Measurements from ENCODE around the gene CACHD1. TPM values are rescaled to one million over a fixed set of nuclear protein-coding genes. Genes with fewer than 3 reads are reported as not detected.

CACHD1 gene
- total and polyA plus RNA-seq, 2 of the 4 experiments (the other 2 are of a cell fraction) = 2.9 to 5.9 TPM

GRCh38 chr1:64474665-64475439 lies 4.9 kb downstream of the CACHD1 start:
- H2AFZ ChIP-seq (replicated peaks; ENCODE audit: low read length, poor library complexity) = no peak overlapping the region
- no peak overlapping the region for H3K23ac ChIP-seq (ENCODE audit: low read depth, low read length)
- no peak overlapping the region for H2AK9ac ChIP-seq (replicated peaks; ENCODE audit: low read depth, low read length, poor library complexity)
- H3K18ac ChIP-seq (ENCODE audit: low read depth, low read length) = no peak overlapping the region
- H4K5ac ChIP-seq (ENCODE audit: low read depth, low read length) = no peak overlapping the region
- H4K91ac ChIP-seq (ENCODE audit: insufficient read depth, low read depth, low read length) = no peak overlapping the region
- H3K9ac ChIP-seq (ENCODE audit: low read depth, low read length) = no peak overlapping the region
- no peak overlapping the region for H3K27ac ChIP-seq (ENCODE audit: insufficient read depth, low read length)
- H3K79me1 ChIP-seq (ENCODE audit: low read depth in 1 of 2, low read length in 2 of 2) = peaks cover 0 to 24% of the 10 kb centered on the region in 2 experiments
- CTCF ChIA-PET = interaction anchor here (0.6 kb wide), 1 partner anchor 332 kb away, joined by 3 read pairs; no protein-coding TSS in a partner anchor
- WGBS, 2 experiments (ENCODE audit: extremely low coverage in 2 of 2, insufficient read length in 1 of 2) = 71% methylated on average over 1 of the region's 2 CpGs; no CpG with 5 or more reads in 1 of the 2 experiments
- H3K4me1 ChIP-seq (ENCODE audit: control insufficient read depth, insufficient read depth, low read length) = peaks cover 3% of the 10 kb centered on the region; the same call in 1 of the 2 replicates
- H2BK120ac ChIP-seq (ENCODE audit: low read depth, low read length) = no peak overlapping the region
- no peak overlapping the region for H2BK5ac ChIP-seq (ENCODE audit: low read depth, low read length, poor library complexity, severe bottlenecking)
- in situ Hi-C loops (cut with MboI; ENCODE audit: low sequenced_read_pairs) = no loop called here
- ATAC-seq (ENCODE audit: low read depth) = no peak
- H3K36me3 ChIP-seq (ENCODE audit: control insufficient read depth, insufficient read depth, low read length) = no peaks in the 10 kb centered on the region
- no peak overlapping the region for H3K4ac ChIP-seq (ENCODE audit: low read depth, low read length)
- 0 out of 2 replicates have a peak, but pooled peaks cover 10% of the 10 kb centered on the region for H3K9me1 ChIP-seq (ENCODE audit: insufficient read depth, low read length)
- intact Hi-C loops (cut with micrococcal nuclease) = loop anchor here (5.0 kb wide), 1 partner anchor 37 kb away; no protein-coding TSS in a partner anchor
- H4K8ac ChIP-seq (ENCODE audit: low read depth in 2 of 2, low read length in 2 of 2) = no peak overlapping the region
- TF ChIP-seq CTCF (conservative IDR thresholded peaks at IDR 0.05; ENCODE audit: low read depth, low read length) = no peak
- no peak for TF ChIP-seq RFX5 (IDR thresholded peaks at IDR 0.05; ENCODE audit: low read depth, low read length)
- no peak for TF ChIP-seq MXI1 (IDR thresholded peaks at IDR 0.05; ENCODE audit: borderline replicate concordance, low read depth, low read length)
- TF ChIP-seq ELK1 (IDR thresholded peaks at IDR 0.05; ENCODE audit: borderline replicate concordance, low read depth, low read length) = no peak
- TF ChIP-seq CHD1 (IDR thresholded peaks at IDR 0.05; ENCODE audit: low read depth, low read length) = no peak
- TF ChIP-seq RAD21 (IDR thresholded peaks at IDR 0.05; ENCODE audit: low read length) = no peak
- dilution Hi-C loops (cut with HindIII; ENCODE audit: low sequenced_read_pairs, unreplicated experiment) = no loop called here
- no peak overlapping the region for H3K56ac ChIP-seq (ENCODE audit: extremely low read depth, insufficient read depth, low read length)
- H2BK20ac ChIP-seq (ENCODE audit: low read depth, low read length) = no peak overlapping the region
- H3K4me3 ChIP-seq (ENCODE audit: insufficient read depth, low read depth, low read length) = no peak overlapping the region
- H3K4me2 ChIP-seq (ENCODE audit: low read depth, low read length) = no peak overlapping the region
- DNase-seq = no peak
- no peaks in the 10 kb centered on the region for H3K9me3 ChIP-seq (ENCODE audit: control insufficient read depth, insufficient read depth, low read length)
- no peaks in the 10 kb centered on the region for H4K20me1 ChIP-seq (ENCODE audit: insufficient read depth, low read length)
- no peak overlapping the region for H3K14ac ChIP-seq (replicated peaks; ENCODE audit: low read depth, low read length)
- H3K27me3 ChIP-seq (ENCODE audit: control insufficient read depth, insufficient read depth, low read length) = no peaks in the 10 kb centered on the region
- BruUV-seq (replicated peaks) = no TSS peak
- POLR2A ChIA-PET (ENCODE audit: unreplicated experiment) = no interaction called here
- no peak overlapping the region for H2BK15ac ChIP-seq (ENCODE audit: low read depth, low read length)
- no peak overlapping the region for H2AK5ac ChIP-seq (ENCODE audit: low read depth, low read length)
